ENCODE measurements around the gene SCN9A.
"Not testable (repeated sequence)": the region's sequence is repeated elsewhere in the genome, so short reads cannot be mapped to it uniquely, and the experiment has no call there.

Gene SCN9A

GRCh38 chr2:166375736-166376487, at the start of gene SCN9A:
Gene SCN9A (minus strand): TSS chr2:166375944. CDS start chr2:166311756, 64,188 bp downstream.
- DNase-seq, result no peak

GRCh38 chr2:166424841-166425240, 49.1 kb upstream of the SCN9A start:
- DNase-seq, result no peak

- DNase-seq, result no peak
Measured at GRCh38 chr2:166419616-166419934, 43.8 kb upstream of the SCN9A start.

GRCh38 chr2:166418853-166419615, 43.3 kb upstream of the SCN9A start:
- no peak for DNase-seq

GRCh38 chr2:166417669-166418068, 41.9 kb upstream of the SCN9A start:
- DNase-seq, result no peak

- no peak for DNase-seq
Measured at GRCh38 chr2:166413255-166413654, 37.5 kb upstream of the SCN9A start.

DNA sequence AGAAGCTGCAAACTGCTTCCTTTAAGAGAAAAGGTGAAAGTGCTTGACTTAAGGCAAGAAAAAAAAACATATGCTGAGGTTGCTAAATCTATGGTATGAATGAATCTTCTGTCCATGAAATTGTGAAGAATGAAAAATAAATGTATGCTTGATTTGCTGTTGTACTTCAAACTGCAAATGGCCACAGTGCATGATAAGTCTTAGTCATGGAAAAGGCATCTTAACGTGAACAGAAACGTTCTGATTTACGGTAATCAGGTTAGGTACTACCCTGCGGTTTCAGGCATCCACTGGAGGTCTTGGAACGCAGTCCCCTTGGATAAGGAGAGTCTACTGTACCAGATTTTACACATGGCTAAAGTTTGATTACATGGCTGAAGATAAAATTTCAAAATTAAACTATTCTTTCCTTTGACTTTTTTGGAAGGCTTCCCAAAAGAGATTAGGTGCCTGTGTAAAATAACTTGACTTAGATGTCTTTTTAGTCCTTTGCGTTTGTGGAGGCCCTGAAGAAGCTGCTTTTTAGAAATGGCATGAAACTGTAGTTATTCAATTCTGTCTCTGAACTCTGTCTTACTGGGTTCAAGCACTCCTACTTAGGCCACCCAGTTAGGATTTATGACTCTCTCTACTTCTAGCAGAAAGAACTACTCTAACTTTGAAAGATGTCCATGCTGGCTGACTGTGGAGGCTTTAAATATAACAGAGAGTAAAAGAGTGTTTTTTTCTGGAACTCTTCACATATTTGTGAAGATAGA, 35.9 kb upstream of the SCN9A start:
- no peak for DNase-seq

DNA sequence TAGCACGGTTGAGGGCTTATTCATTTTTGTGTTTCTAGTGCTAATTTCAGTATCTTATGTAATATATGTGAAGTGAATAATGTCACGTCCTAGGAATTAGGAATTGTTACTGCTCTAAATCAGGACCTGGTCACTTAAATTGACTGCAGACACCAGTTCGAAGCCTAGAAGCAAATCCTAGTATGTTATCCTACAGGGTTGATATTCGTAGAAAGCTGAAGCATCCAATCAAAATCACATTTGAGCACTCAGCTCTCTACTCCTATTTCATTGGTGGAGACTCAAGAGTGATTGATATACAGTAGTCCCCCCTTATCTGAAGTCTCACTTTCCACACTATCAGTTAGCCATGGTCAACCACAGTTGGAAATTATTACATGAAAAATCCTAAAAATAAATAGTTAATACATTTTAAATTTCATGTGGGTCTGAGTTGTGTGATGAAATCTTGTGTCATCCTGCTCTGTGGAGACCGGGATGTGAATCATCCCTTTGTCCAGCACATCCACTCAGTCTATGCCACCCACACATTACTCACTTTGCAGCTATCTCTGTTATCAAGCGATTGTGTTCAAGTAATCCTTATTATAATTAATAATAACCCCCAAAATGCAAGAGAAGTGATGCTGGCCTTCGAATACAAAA, 35.2 kb upstream of the SCN9A start:
- no peak for DNase-seq

DNA sequence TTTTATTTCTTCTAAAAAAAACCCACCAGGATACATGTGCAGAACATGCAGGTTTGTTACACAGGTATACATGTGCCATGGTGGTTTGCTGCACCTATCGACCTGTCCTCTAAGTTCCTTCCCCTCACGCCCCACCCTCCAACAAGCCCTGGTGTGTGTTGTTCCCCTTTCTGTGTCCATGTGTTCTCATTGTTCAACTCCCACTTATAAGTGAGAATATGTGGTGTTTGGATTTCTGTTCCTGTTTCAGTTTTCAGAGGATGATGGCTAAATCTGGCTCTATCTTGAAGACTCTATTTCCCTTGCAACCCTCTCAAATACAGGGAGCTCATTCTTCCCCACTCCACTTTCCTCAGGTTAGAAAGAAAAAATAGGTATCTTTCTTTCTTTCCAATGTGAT, 32.0 kb upstream of the SCN9A start:
- not testable (repeated sequence) for DNase-seq

- DNase-seq, result no peak
Measured at GRCh38 chr2:166406374-166406773, 30.6 kb upstream of the SCN9A start.

DNA sequence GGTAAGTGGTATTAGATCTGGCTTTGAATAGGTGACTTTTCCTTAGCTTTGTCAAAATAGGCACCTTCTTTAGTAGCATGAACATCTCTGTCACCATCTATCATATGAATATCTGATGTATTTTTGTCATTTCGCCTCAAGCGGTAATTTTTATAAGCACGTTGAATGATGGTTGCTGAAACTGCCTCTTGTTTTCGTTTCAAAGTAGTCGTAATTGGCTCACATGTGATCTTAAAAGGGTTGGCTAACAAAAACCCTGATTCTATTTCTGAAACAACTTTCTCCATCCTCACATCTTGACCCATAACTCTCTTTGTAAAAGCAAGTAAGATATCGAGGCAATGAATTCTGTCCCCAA, 29.8 kb upstream of the SCN9A start:
- DNase-seq, result no peak

- DNase-seq, result no peak
Measured at GRCh38 chr2:166404831-166405568, 29.3 kb upstream of the SCN9A start.

DNA sequence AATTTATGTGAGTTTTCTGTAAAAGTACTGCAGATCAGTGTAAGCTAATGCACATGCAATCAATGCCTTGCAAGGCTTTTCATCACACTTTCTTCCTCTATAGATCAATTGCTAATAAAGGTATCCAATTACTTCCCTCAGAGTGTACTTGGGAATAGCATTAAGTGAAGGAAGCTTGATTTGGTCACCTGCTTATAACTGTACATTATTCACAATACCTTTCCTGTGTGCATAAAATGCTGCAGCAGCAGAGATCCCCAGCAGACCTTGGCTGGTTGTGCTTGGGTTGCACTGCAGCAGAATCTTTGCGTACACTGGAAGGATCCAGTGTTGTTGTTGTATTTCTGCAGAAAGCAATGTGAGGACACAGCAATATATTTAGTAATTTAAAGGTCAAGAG, 18.5 kb upstream of the SCN9A start:
- no peak for DNase-seq

DNA sequence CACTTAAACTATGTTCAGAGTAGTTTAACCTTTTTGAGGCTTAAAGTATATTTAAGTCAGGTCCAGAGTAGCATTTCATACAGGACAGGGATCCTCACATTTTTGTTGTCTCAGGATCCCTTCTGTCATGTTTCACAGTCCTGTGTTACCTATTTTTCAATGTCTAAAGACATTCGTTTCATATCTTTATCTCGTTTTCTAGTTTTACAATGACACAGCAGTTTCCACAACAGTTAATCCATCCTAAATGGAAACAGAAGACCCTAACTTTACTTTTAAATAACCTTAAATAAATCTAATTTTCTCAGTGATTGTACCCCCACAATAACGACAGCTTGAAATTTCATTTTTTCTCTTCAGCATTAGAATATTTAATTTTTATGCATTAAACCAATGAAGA, 17.3 kb upstream of the SCN9A start:
- DNase-seq, result no peak

- no peak for DNase-seq
Measured at GRCh38 chr2:166388481-166389070, 12.8 kb upstream of the SCN9A start.

DNA sequence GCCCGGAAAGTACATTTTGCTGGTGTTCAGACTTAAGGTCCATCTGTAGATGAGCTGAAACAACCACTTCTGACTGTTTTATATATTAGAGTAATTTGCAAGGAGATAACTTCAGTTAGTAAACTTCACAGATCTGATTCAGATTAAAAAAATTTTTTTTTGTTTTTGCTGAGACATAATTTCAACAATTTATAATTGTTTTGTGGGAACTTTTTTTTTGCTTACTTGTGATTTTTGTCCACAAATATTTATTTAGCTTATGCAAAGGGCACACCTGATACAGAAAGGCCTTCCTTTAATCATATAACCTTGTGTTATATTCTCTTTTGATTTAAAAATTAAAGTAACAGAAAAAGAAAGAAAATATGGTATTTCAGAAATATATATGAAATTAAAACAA, 9.6 kb upstream of the SCN9A start:
- no peak for DNase-seq

GRCh38 chr2:166384774-166385173, 9.0 kb upstream of the SCN9A start:
- no peak for DNase-seq

- DNase-seq, result no peak
Measured at GRCh38 chr2:166382448-166382847, 6.7 kb upstream of the SCN9A start.

- no peak for DNase-seq
Measured at GRCh38 chr2:166380615-166381014, 4.9 kb upstream of the SCN9A start.

DNA sequence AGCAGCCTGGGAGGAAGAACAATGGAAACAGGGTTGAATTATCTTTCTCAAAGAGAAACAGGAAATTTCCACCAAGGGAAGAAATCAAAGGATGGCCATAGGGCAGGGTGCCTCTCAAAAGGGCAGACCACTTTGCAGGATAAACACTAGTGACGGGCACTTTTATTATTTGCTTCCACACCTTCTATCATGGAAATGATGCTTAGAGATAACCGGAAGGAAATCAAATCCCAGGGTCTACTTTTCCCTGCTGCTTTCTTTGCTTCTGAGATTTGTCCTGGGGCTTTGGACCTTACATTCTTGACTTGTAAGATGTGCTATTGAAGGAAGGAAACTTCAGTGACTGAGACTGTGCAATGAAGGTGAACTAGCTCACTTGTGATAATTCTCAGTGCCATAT, 1.1 kb upstream of the SCN9A start:
- no peak for DNase-seq

GRCh38 chr2:166376488-166376828, 714 bp upstream of the SCN9A start:
- DNase-seq, result no peak

GRCh38 chr2:166375195-166375735, 479 bp downstream of the SCN9A start:
- DNase-seq, result no peak
